K562 (cell line): ENCODE data around the gene PRKAR1B. TPM values are rescaled to one million over a fixed set of nuclear protein-coding genes. Genes with fewer than 3 reads are reported as not detected.
A peak's percentile ranks its signal among the peaks of the same experiment; 100 is the strongest.
"Not testable (repeated sequence)": the region's sequence is repeated elsewhere in the genome, so short reads cannot be mapped to it uniquely, and the experiment has no call there.

Source experiments
- ATAC-seq: fragments of 200-7000 bp; cut with Tn5 transposase; 3 replicates; pipeline ENCODE4 v1.9.1; 2020; ENCODE audit warnings: moderate library complexity
- BruUV-seq: library from RNA; stranded (reverse); fragments of 400-500 nt; replicated peaks from 2 replicates; lab custom pipeline; 2021; lab: Mats Ljungman, UMichigan
- CTCF ChIA-PET: fragments of 300-600 bp; formaldehyde crosslinking; extraction: SDS; loops from one replicate; lab custom pipeline; 2021; ENCODE audit warnings: low intra/inter-chr PET ratio; lab: Yijun Ruan, JAX
- POLR2A ChIA-PET: fragments of 300-600, 350-650 bp; sonication (Branson Sonifier 250); formaldehyde crosslinking; extraction: SDS; loops from one replicate; lab custom pipeline; 2021; ENCODE audit warnings: antibody characterized with exemption, inconsistent platforms; lab: Yijun Ruan, JAX
- DNase-seq, 4 experiments: peaks; one replicate each; pipeline versions ENCODE4 v3.0.0 to v3.0.0-alpha.2; 2011 to 2018; ENCODE audit warnings: low spot score in 3 of 4, mixed read lengths in 3 of 4; ENCODE audit errors: extremely low read depth in 1 of 4
- FAIRE-seq: peaks from 2 replicates; lab custom pipeline; 2011; peaks lifted over from hg19 to GRCh38; lab: Jason Lieb, UNC
- H2AFZ ChIP-seq: 2 replicates; pipeline ENCODE4 v1.6.0; 2011; ENCODE audit warnings: low read depth, low read length, control low read depth, inconsistent platforms
- H3K27ac ChIP-seq: fragments of 200-600 bp; 3 replicates; pipeline ENCODE4 v1.8.0; 2011; ENCODE audit warnings: low read depth, mild to moderate bottlenecking, control low read depth, inconsistent platforms, low read length, moderate library complexity, mixed read lengths; ENCODE audit errors: extremely low read depth
- H3K27me3 ChIP-seq, 2 experiments: fragments of 300-600 bp in 1 of 2; 2 replicates in 1 of 2; 3 replicates in 1 of 2; pipeline versions ENCODE4 v1.6.0 to v1.8.0; 2011; ENCODE audit warnings: inconsistent platforms in 2 of 2, low read length in 2 of 2, mild to moderate bottlenecking in 1 of 2, mixed read lengths in 1 of 2, moderate library complexity in 1 of 2; ENCODE audit not compliant: control insufficient read depth in 2 of 2, insufficient read depth in 2 of 2
- H3K36me3 ChIP-seq: fragments of 300-600 bp; 3 replicates; pipeline ENCODE4 v1.8.0; 2011; ENCODE audit warnings: mild to moderate bottlenecking, low read length, inconsistent platforms; ENCODE audit not compliant: control insufficient read depth, insufficient read depth
- H3K4me1 ChIP-seq, 2 experiments: fragments of 200-600 bp in 1 of 2; replicated peaks in 1 of 2; 2 replicates in 1 of 2; 3 replicates in 1 of 2; pipeline versions ENCODE4 v1.5.1 to v1.8.0; 2011; ENCODE audit warnings: inconsistent platforms in 2 of 2, low read length in 2 of 2, mild to moderate bottlenecking in 1 of 2, mixed read lengths in 1 of 2, moderate library complexity in 1 of 2; ENCODE audit not compliant: control insufficient read depth in 2 of 2, insufficient read depth in 2 of 2
- H3K4me2 ChIP-seq: 2 replicates; pipeline ENCODE4 v1.6.1; 2011; ENCODE audit warnings: low read length, control low read depth, inconsistent platforms, mixed read lengths; ENCODE audit not compliant: insufficient read depth
- H3K4me3 ChIP-seq: fragments of 200-600 bp; sonication (generic), shearing (Covaris generic); 2 replicates; pipeline ENCODE4 v1.5.1; 2016; ENCODE audit warnings: control low read depth, inconsistent platforms
- H3K79me2 ChIP-seq: fragments of 200-600 bp; 3 replicates; pipeline ENCODE4 v1.8.0; 2011; ENCODE audit warnings: low read length, inconsistent platforms; ENCODE audit not compliant: control insufficient read depth, insufficient read depth
- H3K9ac ChIP-seq, 2 experiments: 2 replicates each; pipeline versions ENCODE4 v1.6.0 to v1.6.1; 2011; ENCODE audit warnings: low read depth in 2 of 2, low read length in 2 of 2, control low read depth in 1 of 2, inconsistent platforms in 1 of 2, mild to moderate bottlenecking in 1 of 2, mixed read lengths in 1 of 2; ENCODE audit not compliant: insufficient read depth in 1 of 2
- H3K9me1 ChIP-seq: one replicate; pipeline ENCODE4 v1.6.0; 2011; ENCODE audit warnings: inconsistent platforms, mild to moderate bottlenecking, low read length, moderate library complexity; ENCODE audit not compliant: control insufficient read depth, insufficient read depth
- H3K9me3 ChIP-seq: replicated peaks from 2 replicates; pipeline ENCODE4 v1.5.1; 2011; ENCODE audit warnings: low read depth, low read length, inconsistent platforms; ENCODE audit not compliant: control insufficient read depth, insufficient read depth
- H4K20me1 ChIP-seq: replicated peaks from 2 replicates; pipeline ENCODE4 v1.6.1; 2011; ENCODE audit warnings: low read length, inconsistent platforms, mixed read lengths; ENCODE audit not compliant: control insufficient read depth, insufficient read depth
- POLR2G ChIP-seq: fragments of 200-400 bp; formaldehyde crosslinking; IDR thresholded peaks from 2 replicates; pipeline ENCODE4 v1.6.1; 2017; ENCODE audit warnings: low read depth, mild to moderate bottlenecking, antibody characterized with exemption, low read length, moderate library complexity
- ZNF134 ChIP-seq: fragments of 250-450 bp; sonication (Bioruptor Pico); conservative IDR thresholded peaks from 2 replicates; pipeline ENCODE4 v1.4.0; 2020
- ZNF140 ChIP-seq: fragments of 250-450 bp; sonication (Bioruptor Pico); IDR thresholded peaks from 2 replicates; pipeline ENCODE4 v1.8.0; 2021; ENCODE audit warnings: moderate library complexity, mild to moderate bottlenecking, inconsistent platforms
- WGBS: fragments of 100-300 bp; shearing (Covaris generic); methylation state at CpG from one replicate; pipeline ENCODE4 v1.1.6; 2016; ENCODE audit warnings: low coverage, mixed read lengths; ENCODE audit not compliant: insufficient coverage; ENCODE audit errors: missing lambda C conversion rate; 5-methylcytosine and 5-hydroxymethylcytosine counted together
- in situ Hi-C: fragments of 300-500 bp; cut with MboI; formaldehyde crosslinking; loops from 4 replicates; pipeline ENCODE4 v1.15.0; 2018; ENCODE audit warnings: inconsistent platforms, mixed read lengths
- intact Hi-C: fragments of 100-400 bp; cut with micrococcal nuclease; formaldehyde crosslinking; loops from 2 replicates; pipeline ENCODE4 v1.14.2; 2022
- polyA plus RNA-seq, 8 experiments: library from polyadenylated mRNA; depleted of rRNA in 4 of 8; stranded (reverse) in 5 of 8; unstranded in 3 of 8; fragments of >200 nt; fragmentation: Nextera tagmentation in 2 of 8; fragmentation: Illumina TruSeq in 1 of 8; extraction: Ambion mirVana in 2 of 8; extraction: Trizol in 1 of 8; gene quantifications; 2 replicates each; pipeline versions ENCODE4 v1.2.1 to v1.2.3, GENCODE V29; 2011 to 2014; ENCODE audit warnings: inconsistent platforms in 1 of 8, missing spikeins in 1 of 8
- total RNA-seq, 7 experiments: library from RNA; depleted of rRNA in 6 of 7; stranded (reverse); fragments of >200 nt in 6 of 7; fragmentation: Illumina TruSeq in 2 of 7; extraction: Trizol in 2 of 7; gene quantifications; 2 replicates each; pipeline versions ENCODE4 v1.2.1 to v1.2.3, GENCODE V29; 2011 to 2021; ENCODE audit warnings: low replicate concordance in 1 of 7
- TF ChIP-seq, protein P1 (sequence below): fragments of 450-650 bp; IDR thresholded peaks from 2 replicates; pipeline ENCODE4 v1.7.0; 2016; ENCODE audit warnings: borderline replicate concordance

Gene PRKAR1B
- total and polyA plus RNA-seq, 9 of the 15 experiments (the other 6 are each of a cell fraction or from before 2014, with no cell fraction given) = 0.99 to 30.5 (median 12.7) TPM

DNA sequence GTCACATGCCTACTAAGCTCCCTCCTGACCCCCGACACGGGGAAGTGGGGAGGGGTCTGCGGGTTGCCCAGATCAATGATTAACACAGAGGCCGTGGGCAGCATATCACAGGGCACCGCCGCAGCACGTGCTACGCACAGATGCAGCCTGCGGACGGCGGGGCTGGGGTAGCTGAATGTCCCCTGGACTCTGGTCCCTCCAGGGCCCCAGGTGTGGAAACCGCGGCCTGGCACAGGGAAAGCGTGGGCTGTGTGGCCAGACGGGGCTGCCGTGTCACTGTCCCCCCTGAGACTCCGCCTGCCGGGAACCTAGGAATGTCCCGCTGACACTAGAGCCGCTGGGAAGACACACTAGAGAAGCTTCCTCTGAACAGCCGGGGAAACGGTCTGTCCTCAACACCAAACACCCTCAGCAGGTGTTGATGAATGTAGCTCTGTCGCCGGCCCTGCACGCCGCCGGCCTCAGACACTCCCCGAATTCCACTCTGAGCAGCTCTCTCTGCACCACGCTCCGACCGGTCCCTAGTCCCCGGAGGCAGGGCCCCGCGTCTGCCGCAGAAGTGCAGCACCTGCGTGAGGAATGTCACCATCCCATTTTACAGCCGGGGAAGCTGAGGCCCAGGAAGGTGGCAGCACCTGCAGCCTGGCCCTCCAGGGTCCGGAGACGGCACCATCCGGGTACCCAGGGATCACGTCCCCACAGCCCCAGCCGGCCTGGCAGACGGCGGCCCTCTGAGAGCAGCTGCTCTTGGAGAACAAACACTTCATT is 174.0 kb downstream of the PRKAR1B start (continued):
- TF ChIP-seq, protein P1, sequence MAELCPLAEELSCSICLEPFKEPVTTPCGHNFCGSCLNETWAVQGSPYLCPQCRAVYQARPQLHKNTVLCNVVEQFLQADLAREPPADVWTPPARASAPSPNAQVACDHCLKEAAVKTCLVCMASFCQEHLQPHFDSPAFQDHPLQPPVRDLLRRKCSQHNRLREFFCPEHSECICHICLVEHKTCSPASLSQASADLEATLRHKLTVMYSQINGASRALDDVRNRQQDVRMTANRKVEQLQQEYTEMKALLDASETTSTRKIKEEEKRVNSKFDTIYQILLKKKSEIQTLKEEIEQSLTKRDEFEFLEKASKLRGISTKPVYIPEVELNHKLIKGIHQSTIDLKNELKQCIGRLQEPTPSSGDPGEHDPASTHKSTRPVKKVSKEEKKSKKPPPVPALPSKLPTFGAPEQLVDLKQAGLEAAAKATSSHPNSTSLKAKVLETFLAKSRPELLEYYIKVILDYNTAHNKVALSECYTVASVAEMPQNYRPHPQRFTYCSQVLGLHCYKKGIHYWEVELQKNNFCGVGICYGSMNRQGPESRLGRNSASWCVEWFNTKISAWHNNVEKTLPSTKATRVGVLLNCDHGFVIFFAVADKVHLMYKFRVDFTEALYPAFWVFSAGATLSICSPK = no peak
- TF ChIP-seq ZNF140 (CRISPR knock-in tag) (no peak), ZNF134 (CRISPR knock-in tag) (no peak)

DNA sequence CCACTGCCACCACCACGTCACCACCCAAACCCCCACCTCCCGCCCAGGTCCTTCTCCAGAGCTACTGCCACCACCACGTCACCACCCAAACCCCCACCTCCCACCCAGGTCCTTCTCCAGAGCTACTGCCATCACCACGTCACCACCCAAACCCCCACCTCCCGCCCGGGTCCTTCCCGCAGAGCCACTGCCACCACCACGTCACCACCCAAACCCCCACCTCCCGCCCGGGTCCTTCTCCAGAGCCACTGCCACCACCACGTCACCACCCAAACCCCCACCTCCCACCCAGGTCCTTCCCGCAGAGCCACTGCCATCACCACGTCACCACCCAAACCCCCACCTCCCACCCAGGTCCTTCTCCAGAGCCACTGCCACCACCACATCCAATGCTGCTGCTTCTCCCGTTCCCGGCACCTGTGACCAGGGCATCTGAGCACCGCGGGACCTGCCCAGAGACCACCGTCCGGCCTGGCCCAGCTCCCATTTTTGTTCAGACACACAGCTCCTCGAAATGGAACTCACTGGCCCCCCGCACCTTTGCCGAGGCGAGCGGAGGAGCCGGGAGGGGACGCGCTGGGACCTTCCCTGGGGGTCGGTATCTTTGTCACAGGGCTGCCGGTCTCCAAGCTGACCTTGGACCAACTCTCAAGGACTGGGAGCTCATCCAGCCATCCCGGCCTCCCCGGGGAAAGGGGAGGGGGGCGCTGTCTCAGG is 174.8 kb downstream of the PRKAR1B start:
- ATAC-seq, H2AFZ ChIP-seq, H3K79me2 ChIP-seq, in situ Hi-C loops, CTCF ChIA-PET, intact Hi-C loops, H3K9ac ChIP-seq, FAIRE-seq, H3K4me2 ChIP-seq, H3K9me3 ChIP-seq, H3K4me3 ChIP-seq, H4K20me1 ChIP-seq, H3K36me3 ChIP-seq, BruUV-seq, POLR2A ChIA-PET, H3K27ac ChIP-seq, DNase-seq, H3K27me3 ChIP-seq, H3K9me1 ChIP-seq: not testable (repeated sequence)
- 79% methylated on average over 11 of the region's 32 CpGs for WGBS
- peaks cover 0 to 30% of the 10 kb centered on the region in 2 experiments; a peak in 2 of 5 replicates for H3K4me1 ChIP-seq
- 0 out of 2 replicates have a peak, but pooled peaks have one; percentile 9 for TF ChIP-seq POLR2G

DNA sequence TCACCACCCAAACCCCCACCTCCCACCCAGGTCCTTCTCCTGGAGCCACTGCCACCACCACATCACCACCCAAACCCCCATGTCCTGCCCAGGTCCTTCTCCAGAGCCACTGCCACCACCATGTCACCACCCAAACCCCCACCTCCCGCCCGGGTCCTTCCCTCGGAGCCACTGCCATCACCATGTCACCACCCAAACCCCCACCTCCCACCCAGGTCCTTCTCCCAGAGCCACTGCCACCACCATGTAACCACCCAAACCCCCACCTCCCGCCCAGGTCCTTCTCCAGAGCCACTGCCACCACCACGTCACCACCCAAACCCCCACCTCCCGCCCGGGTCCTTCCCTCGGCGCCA is 175.5 kb downstream of the PRKAR1B start:
- H3K9me3 ChIP-seq, CTCF ChIA-PET, POLR2A ChIA-PET, H3K9ac ChIP-seq, H2AFZ ChIP-seq, H3K4me3 ChIP-seq, FAIRE-seq, BruUV-seq, H3K27me3 ChIP-seq, intact Hi-C loops, in situ Hi-C loops, DNase-seq, H3K79me2 ChIP-seq, H3K36me3 ChIP-seq, H3K9me1 ChIP-seq, H4K20me1 ChIP-seq, H3K27ac ChIP-seq, H3K4me2 ChIP-seq, ATAC-seq: not testable (repeated sequence)
- H3K4me1 ChIP-seq = peaks cover 0 to 30% of the 10 kb centered on the region in 2 experiments; a peak in 2 of 5 replicates
- 91% methylated on average over 3 of the region's 9 CpGs for WGBS
